ENCODE data around the gene SLC9A9.

GRCh38 chr3:143551761-143552160 lies 296.5 kb downstream of the SLC9A9 start:
- TF ChIP-seq EZH2phosphoT487 (IDR thresholded peaks at IDR 0.05; ENCODE audit: low read depth, severe bottlenecking, unreplicated experiment), result no peak
- no peak for TF ChIP-seq CTCF (IDR thresholded peaks at IDR 0.05; ENCODE audit: poor library complexity)
